Measurements from ENCODE around the gene CA9. TPM values are rescaled to one million over a fixed set of nuclear protein-coding genes. Genes with fewer than 3 reads are reported as not detected.

CA9 gene
- total RNA-seq, 2 experiments from 2014 or later = not detected

DNA sequence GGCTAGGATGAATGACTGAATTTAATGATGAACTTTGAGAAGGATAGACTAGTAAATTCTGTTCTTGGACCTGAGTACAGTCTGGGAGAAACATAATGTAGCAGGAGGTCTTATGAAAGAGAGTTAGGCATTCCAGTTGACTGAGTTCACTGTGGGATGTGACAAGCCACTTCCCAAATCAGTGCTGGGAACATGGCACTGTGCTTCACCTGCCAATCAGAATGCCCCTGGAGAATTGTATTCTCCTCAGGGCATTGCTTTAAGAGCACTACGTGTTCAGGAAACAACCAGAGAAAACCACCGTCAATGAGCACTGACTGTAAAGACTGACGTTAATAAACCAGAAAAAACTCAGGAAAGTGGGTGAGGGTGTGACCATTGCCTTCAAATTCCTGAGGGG lies 14.4 kb upstream of the CA9 start:
- TF ChIP-seq, protein P1, sequence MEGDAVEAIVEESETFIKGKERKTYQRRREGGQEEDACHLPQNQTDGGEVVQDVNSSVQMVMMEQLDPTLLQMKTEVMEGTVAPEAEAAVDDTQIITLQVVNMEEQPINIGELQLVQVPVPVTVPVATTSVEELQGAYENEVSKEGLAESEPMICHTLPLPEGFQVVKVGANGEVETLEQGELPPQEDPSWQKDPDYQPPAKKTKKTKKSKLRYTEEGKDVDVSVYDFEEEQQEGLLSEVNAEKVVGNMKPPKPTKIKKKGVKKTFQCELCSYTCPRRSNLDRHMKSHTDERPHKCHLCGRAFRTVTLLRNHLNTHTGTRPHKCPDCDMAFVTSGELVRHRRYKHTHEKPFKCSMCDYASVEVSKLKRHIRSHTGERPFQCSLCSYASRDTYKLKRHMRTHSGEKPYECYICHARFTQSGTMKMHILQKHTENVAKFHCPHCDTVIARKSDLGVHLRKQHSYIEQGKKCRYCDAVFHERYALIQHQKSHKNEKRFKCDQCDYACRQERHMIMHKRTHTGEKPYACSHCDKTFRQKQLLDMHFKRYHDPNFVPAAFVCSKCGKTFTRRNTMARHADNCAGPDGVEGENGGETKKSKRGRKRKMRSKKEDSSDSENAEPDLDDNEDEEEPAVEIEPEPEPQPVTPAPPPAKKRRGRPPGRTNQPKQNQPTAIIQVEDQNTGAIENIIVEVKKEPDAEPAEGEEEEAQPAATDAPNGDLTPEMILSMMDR (IDR thresholded peaks at IDR 0.05) = no peak
- POLR2A ChIA-PET = interaction anchor here (1.3 to 5.1 kb wide), 10 partner anchors 12 to 155 kb away, joined by 3 to 175 read pairs (median 16); partner anchors contain the start of genes CREB3, GBA2, HINT2 and RGP1
- H3K4me1 Mint-ChIP-seq (ENCODE audit: low read depth) = peaks cover 84% of the 10 kb centered on the region

DNA sequence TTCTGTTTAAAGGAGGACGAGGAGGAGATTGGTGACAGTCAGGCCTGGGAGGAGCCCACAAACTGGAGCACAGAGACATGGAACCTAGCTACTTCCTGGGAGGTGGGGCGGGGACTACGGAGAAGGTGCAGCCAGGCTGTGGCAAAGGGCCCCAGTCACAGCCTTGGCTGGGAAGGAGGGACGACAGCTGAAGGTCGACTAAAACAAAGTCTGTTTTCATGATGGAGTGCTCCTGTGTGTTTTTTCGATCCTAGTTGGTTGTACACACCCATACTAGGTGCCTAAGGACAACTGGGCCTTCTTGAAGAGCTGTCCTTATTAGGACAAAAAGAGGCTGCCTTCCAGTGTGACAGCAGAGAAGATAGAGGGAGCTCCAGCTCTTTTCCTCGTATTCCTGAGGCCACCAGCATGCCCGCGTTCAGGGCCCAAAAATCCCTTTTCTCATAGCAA lies 12.7 kb upstream of the CA9 start:
- intact Hi-C loops (cut with DNase I, micrococcal nuclease) = no loop called here
- no peak for DNase-seq
- Histone ChIP-seq H3K27me3 (ENCODE audit: control insufficient read depth in 1 of 2, insufficient read depth in 2 of 2, low read length in 2 of 2) (no peaks in the 10 kb centered on the region), H3K27ac (ENCODE audit: low read depth in 1 of 2, low read length in 2 of 2) (peak overlapping the region; percentile 14 to 56), H3K4me3 (ENCODE audit: low read length) (no peak overlapping the region), H3K9me3 (ENCODE audit: control insufficient read depth in 1 of 2, insufficient read depth in 1 of 2, low read length in 2 of 2) (peaks cover 0 to 4% of the 10 kb centered on the region in 2 experiments), H3K36me3 (ENCODE audit: insufficient read depth, low read length) (peaks cover 16% of the 10 kb centered on the region), H3K4me1 (ENCODE audit: insufficient read depth, low read length) (peaks cover 90% of the 10 kb centered on the region)
- Mint-ChIP-seq H3K4me3 (peak overlapping the region; percentile 92), H3K4me1 (ENCODE audit: low read depth) (peaks cover 94% of the 10 kb centered on the region), H3K27me3 (peaks cover 8% of the 10 kb centered on the region), H3K36me3 (ENCODE audit: low read depth) (peaks cover 51% of the 10 kb centered on the region), H3K9me3 (peaks cover 3% of the 10 kb centered on the region), H3K27ac (peak overlapping the region; percentile 100)
- TF ChIP-seq, protein P1 (IDR thresholded peaks at IDR 0.05) = no peak
- no peak for ATAC-seq (ENCODE audit: poor library complexity)
- CTCF ChIA-PET = interaction anchor here (1.0 to 6.2 kb wide), 7 partner anchors 14 to 96 kb away, joined by 3 to 94 read pairs (median 4); partner anchors contain the start of gene SIT1
- POLR2A ChIA-PET = interaction anchor here (1.0 to 3.4 kb wide), 9 partner anchors 10 to 72 kb away, joined by 3 to 20 read pairs (median 6); partner anchors contain the start of genes CREB3, SIT1, TLN1 and TPM2

More for the DNA sequence above, 14.4 kb upstream of the CA9 start:
- CTCF ChIA-PET = interaction anchor here (1.4 to 6.2 kb wide), 13 partner anchors 12 to 129 kb away, joined by 3 to 94 read pairs (median 8); partner anchors contain the start of genes CD72, CREB3, GBA2 and RGP1
- peak overlapping the region; percentile 100 for H3K27ac Mint-ChIP-seq
- peaks cover 8% of the 10 kb centered on the region for H3K27me3 Mint-ChIP-seq
- Histone ChIP-seq H3K4me3 (ENCODE audit: low read length) (peak overlapping the region; percentile 88), H3K36me3 (ENCODE audit: insufficient read depth, low read length) (peaks cover 16% of the 10 kb centered on the region), H3K4me1 (ENCODE audit: insufficient read depth, low read length) (peaks cover 81% of the 10 kb centered on the region), H3K27ac (ENCODE audit: low read depth in 1 of 2, low read length in 2 of 2) (peak overlapping the region; percentile 99 to 100), H3K27me3 (ENCODE audit: control insufficient read depth in 1 of 2, insufficient read depth in 2 of 2, low read length in 2 of 2) (no peaks in the 10 kb centered on the region), H3K9me3 (ENCODE audit: control insufficient read depth in 1 of 2, insufficient read depth in 1 of 2, low read length in 2 of 2) (peaks cover 0 to 4% of the 10 kb centered on the region in 2 experiments)
- H3K36me3 Mint-ChIP-seq (ENCODE audit: low read depth) = peaks cover 51% of the 10 kb centered on the region
- peak in 1 of 14 experiments; percentile 49 for DNase-seq
- no peak for ATAC-seq (ENCODE audit: poor library complexity)
- intact Hi-C loops (cut with DNase I, micrococcal nuclease) = loop anchor here (2.0 to 5.0 kb wide), 3 partner anchors 37 to 168 kb away; partner anchors contain the start of genes CD72 (in 2 of the 2), FAM221B (in 1 of the 2) and TMEM8B (in 1 of the 2)
- H3K4me3 Mint-ChIP-seq = peak overlapping the region; percentile 92
- peaks cover 3% of the 10 kb centered on the region for H3K9me3 Mint-ChIP-seq

DNA sequence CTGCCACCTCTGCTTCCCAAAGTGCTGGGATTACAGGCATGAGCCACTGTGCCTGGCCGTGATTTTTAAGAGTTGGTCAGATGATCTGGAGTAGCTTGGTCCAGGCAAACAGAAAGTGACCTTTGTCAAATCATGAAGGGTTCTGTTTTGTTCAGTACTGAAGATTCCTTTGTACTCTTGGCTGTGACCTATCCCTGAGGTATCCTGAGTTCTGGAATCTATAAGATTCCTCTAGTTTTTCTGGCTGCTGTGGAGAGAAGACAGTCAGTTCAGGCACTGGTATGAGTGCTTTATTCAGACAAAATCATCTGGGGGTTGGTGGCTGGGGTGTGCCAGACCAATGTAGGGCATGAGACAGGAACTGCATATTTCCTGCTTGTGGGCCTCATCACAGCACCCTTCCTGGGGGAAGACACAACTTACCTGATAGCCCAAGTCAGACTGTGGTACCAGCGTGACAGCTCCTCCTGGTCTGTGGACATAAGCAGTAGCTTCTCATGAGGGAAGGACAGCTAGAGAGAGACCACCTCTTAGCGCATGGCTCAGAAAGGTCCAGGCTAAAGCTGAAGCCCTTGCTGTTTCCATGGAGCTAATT lies 11.9 kb upstream of the CA9 start:
- CTCF ChIA-PET = interaction anchor here (1.0 to 6.2 kb wide), 6 partner anchors 14 to 95 kb away, joined by 3 to 94 read pairs (median 4); partner anchors contain the start of gene SIT1
- Histone ChIP-seq H3K27ac (ENCODE audit: low read depth in 1 of 2, low read length in 2 of 2) (peak overlapping the region; percentile 5 to 56), H3K4me3 (ENCODE audit: low read length) (peak overlapping the region; percentile 22), H3K9me3 (ENCODE audit: control insufficient read depth in 1 of 2, insufficient read depth in 1 of 2, low read length in 2 of 2) (peaks cover 0 to 4% of the 10 kb centered on the region in 2 experiments), H3K27me3 (ENCODE audit: control insufficient read depth in 1 of 2, insufficient read depth in 2 of 2, low read length in 2 of 2) (no peaks in the 10 kb centered on the region), H3K36me3 (ENCODE audit: insufficient read depth, low read length) (peaks cover 16% of the 10 kb centered on the region), H3K4me1 (ENCODE audit: insufficient read depth, low read length) (peaks cover 85% of the 10 kb centered on the region)
- H3K4me1 Mint-ChIP-seq (ENCODE audit: low read depth) = peaks cover 92% of the 10 kb centered on the region
- H3K9me3 Mint-ChIP-seq = peaks cover 3% of the 10 kb centered on the region
- DNase-seq (peak in 9 of 14 experiments; percentile 28 to 84 (median 45)), ATAC-seq (ENCODE audit: poor library complexity) (peak; percentile 12)
- peak overlapping the region; percentile 89 for H3K4me3 Mint-ChIP-seq
- intact Hi-C loops (cut with DNase I, micrococcal nuclease) = no loop called here
- POLR2A ChIA-PET = interaction anchor here (0.8 to 3.4 kb wide), 9 partner anchors 11 to 71 kb away, joined by 3 to 20 read pairs (median 6); partner anchors contain the start of genes CREB3, SIT1, TLN1 and TPM2
- H3K27ac Mint-ChIP-seq = peak overlapping the region; percentile 85
- peaks cover 8% of the 10 kb centered on the region for H3K27me3 Mint-ChIP-seq
- peaks cover 49% of the 10 kb centered on the region for H3K36me3 Mint-ChIP-seq (ENCODE audit: low read depth)
- TF ChIP-seq, protein P1 (IDR thresholded peaks at IDR 0.05) = no peak
